IPS DF 6.9 (cell line): ENCODE data around the gene CLASP2.

Experiments used
- DNase-seq: peaks from one replicate; pipeline ENCODE4 v3.0.0-alpha.2; 2013; ENCODE audit warnings: low read depth, low spot score
- H3K27ac ChIP-seq: one replicate; pipeline ENCODE4 v1.5.1; 2013; ENCODE audit warnings: low read length, control low read depth
- H3K27me3 ChIP-seq: 2 replicates; pipeline ENCODE4 v1.6.1; 2013; ENCODE audit warnings: mild to moderate bottlenecking, low read length; ENCODE audit not compliant: control insufficient read depth, insufficient read depth
- H3K36me3 ChIP-seq: 2 replicates; pipeline ENCODE4 v1.6.1; 2013; ENCODE audit warnings: low read length; ENCODE audit not compliant: control insufficient read depth, insufficient read depth
- H3K4me1 ChIP-seq: 2 replicates; pipeline ENCODE4 v1.6.1; 2013; ENCODE audit warnings: low read length; ENCODE audit not compliant: control insufficient read depth, insufficient read depth
- H3K4me3 ChIP-seq: 2 replicates; pipeline ENCODE4 v1.5.1; 2013; ENCODE audit warnings: mild to moderate bottlenecking, low read length
- H3K9me3 ChIP-seq: 2 replicates; pipeline ENCODE4 v1.6.1; 2013; ENCODE audit warnings: low read length, inconsistent platforms; ENCODE audit not compliant: control insufficient read depth, insufficient read depth
- WGBS: extraction: QIAGEN DNeasy Blood & Tissue Kit; methylation state at CpG from one replicate; pipeline ENCODE4 v1.1.7; 2013; ENCODE audit warnings: mixed read lengths, missing lambda C conversion rate; ENCODE audit not compliant: insufficient read length, insufficient coverage; 5-methylcytosine and 5-hydroxymethylcytosine counted together

The CLASP2 gene

GRCh38 chr3:33644582-33644981 is 73.5 kb downstream of the CLASP2 start:
- Histone ChIP-seq H3K4me3 (no peak overlapping the region), H3K4me1 (0 out of 2 replicates have a peak, but pooled peaks cover 2% of the 10 kb centered on the region), H3K36me3 (no peaks in the 10 kb centered on the region), H3K27ac (no peak overlapping the region), H3K27me3 (no peaks in the 10 kb centered on the region), H3K9me3 (no peaks in the 10 kb centered on the region)
- DNase-seq, result no peak
- WGBS, result no CpG with 5 or more reads among the region's 4 CpGs

- WGBS, result 100% methylated on average over 1 of the region's 2 CpGs
- no peak overlapping the region for H3K27ac ChIP-seq
- 0 out of 2 replicates have a peak, but pooled peaks cover 2% of the 10 kb centered on the region for H3K4me1 ChIP-seq
- no peaks in the 10 kb centered on the region for H3K36me3 ChIP-seq
- no peaks in the 10 kb centered on the region for H3K27me3 ChIP-seq
- H3K9me3 ChIP-seq, result no peaks in the 10 kb centered on the region
- no peak for DNase-seq
- no peak overlapping the region for H3K4me3 ChIP-seq
Measured at GRCh38 chr3:33642806-33643205, 75.2 kb downstream of the CLASP2 start.

GRCh38 chr3:33639889-33640288 is 78.2 kb downstream of the CLASP2 start:
- WGBS, result no CpG with 5 or more reads among the region's 2 CpGs

GRCh38 chr3:33637482-33637881 is 80.6 kb downstream of the CLASP2 start:
- no CpG with 5 or more reads among the region's 5 CpGs for WGBS
- no peak overlapping the region for H3K27ac ChIP-seq
- H3K27me3 ChIP-seq, result no peaks in the 10 kb centered on the region
- H3K9me3 ChIP-seq, result no peaks in the 10 kb centered on the region
- H3K36me3 ChIP-seq, result no peaks in the 10 kb centered on the region
- H3K4me1 ChIP-seq, result no peaks in the 10 kb centered on the region
- no peak overlapping the region for H3K4me3 ChIP-seq
- no peak for DNase-seq

More at GRCh38 chr3:33639889-33640288, 78.2 kb downstream of the CLASP2 start:
- H3K27me3 ChIP-seq, result no peaks in the 10 kb centered on the region
- no peaks in the 10 kb centered on the region for H3K9me3 ChIP-seq
- no peaks in the 10 kb centered on the region for H3K36me3 ChIP-seq
- no peak overlapping the region for H3K4me3 ChIP-seq
- no peak overlapping the region for H3K27ac ChIP-seq
- DNase-seq, result no peak
- 0 out of 2 replicates have a peak, but pooled peaks cover 2% of the 10 kb centered on the region for H3K4me1 ChIP-seq

GRCh38 chr3:33636125-33636850 is 81.8 kb downstream of the CLASP2 start:
- no peak for DNase-seq
- Histone ChIP-seq H3K9me3 (no peaks in the 10 kb centered on the region), H3K4me1 (no peaks in the 10 kb centered on the region), H3K4me3 (no peak overlapping the region), H3K27ac (no peak overlapping the region), H3K36me3 (no peaks in the 10 kb centered on the region), H3K27me3 (no peaks in the 10 kb centered on the region)
- WGBS, result no CpG with 5 or more reads among the region's 6 CpGs

GRCh38 chr3:33634262-33634661 is 83.8 kb downstream of the CLASP2 start:
- H3K36me3 ChIP-seq, result no peaks in the 10 kb centered on the region; the same call in 1 of the 2 replicates
- H3K4me1 ChIP-seq, result no peaks in the 10 kb centered on the region
- no peaks in the 10 kb centered on the region for H3K9me3 ChIP-seq
- no peaks in the 10 kb centered on the region for H3K27me3 ChIP-seq
- no peak overlapping the region for H3K4me3 ChIP-seq
- no CpG with 5 or more reads among the region's 3 CpGs for WGBS
- no peak overlapping the region for H3K27ac ChIP-seq
- no peak for DNase-seq

GRCh38 chr3:33629219-33629618 is 88.8 kb downstream of the CLASP2 start:
- Histone ChIP-seq H3K4me1 (no peaks in the 10 kb centered on the region), H3K27me3 (no peaks in the 10 kb centered on the region), H3K27ac (no peak overlapping the region), H3K36me3 (no peaks in the 10 kb centered on the region; the same call in 1 of the 2 replicates), H3K4me3 (no peak overlapping the region), H3K9me3 (no peaks in the 10 kb centered on the region)
- no CpG with 5 or more reads among the region's 1 CpG for WGBS
- DNase-seq, result no peak

GRCh38 chr3:33624756-33625155 is 93.3 kb downstream of the CLASP2 start:
- Histone ChIP-seq H3K27me3 (no peaks in the 10 kb centered on the region), H3K4me1 (no peaks in the 10 kb centered on the region), H3K4me3 (no peak overlapping the region), H3K36me3 (peaks cover 2% of the 10 kb centered on the region; the same call in 1 of the 2 replicates), H3K27ac (no peak overlapping the region), H3K9me3 (no peaks in the 10 kb centered on the region)
- DNase-seq, result no peak

- DNase-seq, result no peak
Measured at GRCh38 chr3:33613041-33613440, 105.0 kb downstream of the CLASP2 start.

GRCh38 chr3:33612607-33613006 is 105.4 kb downstream of the CLASP2 start:
- 100% methylated on average over 1 of the region's 1 CpG for WGBS
- Histone ChIP-seq H3K36me3 (no peaks in the 10 kb centered on the region), H3K27me3 (no peaks in the 10 kb centered on the region), H3K27ac (no peak overlapping the region), H3K9me3 (no peaks in the 10 kb centered on the region), H3K4me1 (no peaks in the 10 kb centered on the region), H3K4me3 (no peak overlapping the region)
- no peak for DNase-seq

More at GRCh38 chr3:33613041-33613440, 105.0 kb downstream of the CLASP2 start:
- H3K27ac ChIP-seq, result no peak overlapping the region
- H3K27me3 ChIP-seq, result no peaks in the 10 kb centered on the region
- H3K4me1 ChIP-seq, result no peaks in the 10 kb centered on the region
- no peaks in the 10 kb centered on the region for H3K9me3 ChIP-seq
- WGBS, result no CpG with 5 or more reads among the region's 1 CpG
- H3K36me3 ChIP-seq, result no peaks in the 10 kb centered on the region
- H3K4me3 ChIP-seq, result no peak overlapping the region

- DNase-seq, result no peak
- peaks cover 5% of the 10 kb centered on the region; the same call in 1 of the 2 replicates for H3K36me3 ChIP-seq
- no peaks in the 10 kb centered on the region for H3K4me1 ChIP-seq
- H3K9me3 ChIP-seq, result no peaks in the 10 kb centered on the region
- no peaks in the 10 kb centered on the region for H3K27me3 ChIP-seq
- H3K27ac ChIP-seq, result no peak overlapping the region
- no peak overlapping the region for H3K4me3 ChIP-seq
- WGBS, result no CpG with 5 or more reads among the region's 7 CpGs
Measured at GRCh38 chr3:33602829-33603228, 115.2 kb downstream of the CLASP2 start.
